NB4 (cell line): ENCODE measurements around the gene WDR33.

ENCODE experiments used
- POLR2A ChIP-seq: IDR thresholded peaks from 2 replicates; pipeline ENCODE4 v1.6.1; 2011; ENCODE audit warnings: mild to moderate bottlenecking; ENCODE audit not compliant: insufficient read length; ENCODE audit errors: extremely low read depth
- TF ChIP-seq, protein P1 (sequence below): IDR thresholded peaks from one replicate; pipeline ENCODE4 v1.5.1; 2012; ENCODE audit warnings: low read depth, low read length

DNA sequence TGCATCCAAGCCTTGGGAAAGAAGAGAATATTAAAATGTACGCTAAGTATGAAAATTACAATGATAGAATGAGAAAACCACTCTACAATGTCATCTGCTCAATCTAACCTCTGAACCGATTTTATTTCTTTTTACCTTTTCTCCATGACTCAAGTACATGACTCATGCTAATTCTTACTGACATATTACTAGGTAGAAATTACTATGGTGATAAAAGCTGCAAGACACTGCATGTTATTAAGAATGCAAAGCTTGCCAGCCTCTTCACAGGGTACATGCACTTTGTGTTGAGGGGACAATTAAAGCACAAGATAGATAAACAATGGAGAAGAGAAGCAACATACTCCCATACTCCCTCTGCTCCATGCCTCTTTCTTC lies 89.0 kb downstream of the WDR33 start:
- TF ChIP-seq, protein P1, sequence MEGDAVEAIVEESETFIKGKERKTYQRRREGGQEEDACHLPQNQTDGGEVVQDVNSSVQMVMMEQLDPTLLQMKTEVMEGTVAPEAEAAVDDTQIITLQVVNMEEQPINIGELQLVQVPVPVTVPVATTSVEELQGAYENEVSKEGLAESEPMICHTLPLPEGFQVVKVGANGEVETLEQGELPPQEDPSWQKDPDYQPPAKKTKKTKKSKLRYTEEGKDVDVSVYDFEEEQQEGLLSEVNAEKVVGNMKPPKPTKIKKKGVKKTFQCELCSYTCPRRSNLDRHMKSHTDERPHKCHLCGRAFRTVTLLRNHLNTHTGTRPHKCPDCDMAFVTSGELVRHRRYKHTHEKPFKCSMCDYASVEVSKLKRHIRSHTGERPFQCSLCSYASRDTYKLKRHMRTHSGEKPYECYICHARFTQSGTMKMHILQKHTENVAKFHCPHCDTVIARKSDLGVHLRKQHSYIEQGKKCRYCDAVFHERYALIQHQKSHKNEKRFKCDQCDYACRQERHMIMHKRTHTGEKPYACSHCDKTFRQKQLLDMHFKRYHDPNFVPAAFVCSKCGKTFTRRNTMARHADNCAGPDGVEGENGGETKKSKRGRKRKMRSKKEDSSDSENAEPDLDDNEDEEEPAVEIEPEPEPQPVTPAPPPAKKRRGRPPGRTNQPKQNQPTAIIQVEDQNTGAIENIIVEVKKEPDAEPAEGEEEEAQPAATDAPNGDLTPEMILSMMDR: no peak
- TF ChIP-seq POLR2A: no peak
